Measurements from ENCODE around the gene FAR1.

Gene FAR1

GRCh38 chr11:13669544-13670488 lies 1.3 kb downstream of the FAR1 start:
- DNase-seq = peak in 3 of 4 experiments; percentile 9 to 51 (median 49)

- DNase-seq = peak in 2 of 4 experiments; percentile 61 to 65
Observed at GRCh38 chr11:13672576-13673210, 4.2 kb downstream of the FAR1 start.

GRCh38 chr11:13674799-13675509 lies 6.5 kb downstream of the FAR1 start:
- peak; percentile 57 to 92 (median 74) for DNase-seq

- DNase-seq = no peak
Observed at GRCh38 chr11:13676576-13676975, 8.1 kb downstream of the FAR1 start.

- DNase-seq = no peak
Observed at GRCh38 chr11:13679768-13680167, 11.3 kb downstream of the FAR1 start.

- DNase-seq = peak; percentile 40 to 74 (median 64)
Observed at GRCh38 chr11:13680501-13681264, 12.2 kb downstream of the FAR1 start.

- no peak for DNase-seq
Observed at GRCh38 chr11:13681446-13681845, 13.0 kb downstream of the FAR1 start.

GRCh38 chr11:13682212-13682611 lies 13.7 kb downstream of the FAR1 start:
- DNase-seq = no peak

GRCh38 chr11:13685461-13686108 lies 17.1 kb downstream of the FAR1 start:
- DNase-seq = no peak

GRCh38 chr11:13686776-13687175 lies 18.3 kb downstream of the FAR1 start:
- DNase-seq = no peak

- no peak for DNase-seq
Observed at GRCh38 chr11:13687271-13687670, 18.8 kb downstream of the FAR1 start.

- peak in 2 of 4 experiments; percentile 12 to 40 for DNase-seq
Observed at GRCh38 chr11:13691286-13691899, 22.9 kb downstream of the FAR1 start.

- DNase-seq = no peak
Observed at GRCh38 chr11:13692172-13692571, 23.7 kb downstream of the FAR1 start.

GRCh38 chr11:13694115-13694514 lies 25.6 kb downstream of the FAR1 start:
- DNase-seq = no peak

- DNase-seq = no peak
Observed at GRCh38 chr11:13695886-13696285, 27.4 kb downstream of the FAR1 start.

- no peak for DNase-seq
Observed at GRCh38 chr11:13697710-13698109, 29.2 kb downstream of the FAR1 start.

- DNase-seq = no peak
Observed at GRCh38 chr11:13698132-13698531, 29.7 kb downstream of the FAR1 start.

GRCh38 chr11:13699041-13699440 lies 30.6 kb downstream of the FAR1 start:
- no peak for DNase-seq

GRCh38 chr11:13699870-13700269 lies 31.4 kb downstream of the FAR1 start:
- no peak for DNase-seq

GRCh38 chr11:13701506-13701905 lies 33.0 kb downstream of the FAR1 start:
- no peak for DNase-seq

- no peak for DNase-seq
Observed at GRCh38 chr11:13702071-13702470, 33.6 kb downstream of the FAR1 start.
